T-helper 1 cell treated with Interleukin-12 subunit alpha and Interleukin-12 subunit beta and Interleukin-4 antibody, amounts not matched to agents 30 ng/mL and 1 ng/mL, for 36 hours (primary cell): Measurements from ENCODE around the gene MAPT. TPM values are rescaled to one million over a fixed set of nuclear protein-coding genes. Genes with fewer than 3 reads are reported as not detected.

Source experiments
- intact Hi-C: fragments of 100-400 bp; cut with micrococcal nuclease; formaldehyde crosslinking; loops from one replicate; pipeline ENCODE4 v1.15.1; 2024
- total RNA-seq: library from RNA; stranded (reverse); gene quantifications from 2 replicates; pipeline ENCODE4 v1.2.3, GENCODE V29; 2022

Gene MAPT
- total RNA-seq, 1 donor from 2014 or later = 0.25 TPM

DNA sequence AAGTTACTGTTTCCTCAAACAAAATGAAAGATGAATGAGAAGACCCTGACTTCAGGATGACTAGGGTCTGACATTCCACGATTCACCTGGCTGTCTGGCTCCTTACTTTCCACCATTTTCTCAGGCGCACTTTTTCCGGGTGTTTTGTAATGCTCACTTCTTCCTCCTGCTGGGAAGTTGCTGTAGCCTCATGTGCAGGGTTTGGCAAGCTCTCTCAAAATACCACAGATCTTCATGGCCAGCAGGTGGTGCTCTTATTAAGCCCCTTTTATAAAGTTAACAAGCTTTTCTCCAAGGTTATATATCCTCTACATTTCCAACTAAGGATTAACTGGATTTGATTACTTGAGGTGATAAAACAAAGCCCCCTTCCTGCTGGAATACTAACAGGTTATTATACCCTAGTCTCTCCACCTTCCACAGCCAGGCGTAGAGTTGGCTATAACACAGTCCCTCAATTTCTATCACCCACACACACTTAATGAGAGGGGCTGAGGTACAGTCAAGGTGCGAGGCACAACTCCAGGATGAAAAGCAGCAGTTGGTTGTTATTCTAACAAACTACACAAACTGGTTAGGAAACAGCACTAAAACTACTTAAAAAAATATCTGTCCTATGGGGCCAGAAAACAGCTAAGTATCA is 150.1 kb downstream of the MAPT start:
- intact Hi-C loops = loop anchor here (1.0 kb wide), 3 partner anchors 42 to 169 kb away; no protein-coding TSS in a partner anchor

DNA sequence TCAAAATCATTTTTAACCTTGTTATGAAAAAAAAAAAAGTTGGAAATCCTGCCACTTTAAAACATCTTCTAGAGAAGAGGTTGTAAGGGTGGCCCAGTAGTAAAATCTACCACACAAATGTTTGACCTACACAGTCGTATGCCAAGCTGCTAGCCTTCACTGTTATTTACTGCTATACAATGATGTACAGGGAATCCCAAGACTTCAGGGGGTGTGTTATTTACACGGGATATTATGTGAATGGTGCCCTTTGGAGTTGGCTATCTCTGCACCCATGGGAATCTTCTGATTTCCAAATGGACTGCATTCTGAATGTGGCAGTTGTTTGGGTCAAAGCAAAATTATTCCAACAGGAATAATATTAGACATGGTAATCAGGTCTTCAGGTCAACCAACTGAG is 150.6 kb downstream of the MAPT start:
- intact Hi-C loops = loop anchor here (1.0 kb wide), 3 partner anchors 43 to 168 kb away; no protein-coding TSS in a partner anchor

- intact Hi-C loops = no loop called here
Measured at GRCh38 chr17:46045639-46046038, 151.3 kb downstream of the MAPT start.

GRCh38 chr17:46046957-46047356 is 152.6 kb downstream of the MAPT start:
- intact Hi-C loops = no loop called here

DNA sequence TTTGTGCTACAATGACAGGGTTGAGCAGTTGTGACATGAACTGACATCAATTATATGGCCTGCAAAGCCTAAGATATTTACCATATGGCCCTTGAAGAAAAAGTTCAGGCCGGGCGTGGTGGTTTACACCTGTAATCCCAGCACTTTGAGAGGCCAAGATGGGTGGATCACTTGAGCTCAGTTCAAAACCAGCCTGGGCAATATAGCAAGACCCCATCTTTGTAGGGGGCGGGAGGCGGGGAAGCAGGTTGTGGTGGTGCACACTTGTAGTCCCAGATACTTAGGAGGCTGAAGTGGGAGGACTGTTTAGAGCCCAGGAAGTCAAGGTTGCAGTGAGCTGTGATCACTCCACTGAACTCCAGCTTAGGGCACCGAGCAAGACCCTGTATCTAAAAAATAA is 153.0 kb downstream of the MAPT start:
- intact Hi-C loops = no loop called here

DNA sequence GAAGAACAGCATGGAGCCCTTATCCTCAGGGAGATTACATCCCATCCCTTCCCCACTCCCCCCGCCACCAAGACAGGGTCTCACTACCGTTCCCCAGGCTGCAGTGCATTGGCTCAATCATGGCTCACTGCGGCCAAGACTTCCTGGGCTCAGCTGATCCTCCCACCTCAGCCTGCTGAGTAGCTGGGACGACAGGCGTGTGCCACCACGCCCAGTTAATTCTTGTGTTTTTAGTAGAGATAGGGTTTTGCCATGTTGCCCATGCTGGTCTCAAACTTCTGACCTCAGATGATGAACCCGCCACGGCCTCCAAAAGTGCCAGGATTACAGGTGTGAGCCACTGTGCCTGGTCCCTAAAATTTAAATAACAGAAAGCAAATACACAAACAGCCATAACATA is 153.5 kb downstream of the MAPT start:
- intact Hi-C loops = no loop called here

DNA sequence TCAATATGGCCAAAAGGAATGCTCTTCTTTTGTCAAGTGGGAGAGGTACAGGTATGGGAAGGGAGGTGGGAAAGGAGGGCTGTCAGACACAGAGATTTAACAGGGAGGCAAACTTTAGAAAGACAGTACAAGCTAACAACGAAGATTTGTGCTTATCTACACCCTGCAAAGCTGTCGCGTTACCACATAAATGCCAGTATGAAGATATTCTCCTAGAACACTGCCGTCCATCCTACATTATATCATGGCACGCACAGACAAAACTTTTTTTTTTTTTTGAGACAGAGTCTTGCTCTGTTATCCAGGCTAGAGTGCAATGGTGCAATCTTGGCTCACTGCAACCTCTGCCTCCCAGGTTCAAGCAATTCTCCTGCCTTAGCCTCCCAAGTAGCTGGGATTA is 155.3 kb downstream of the MAPT start:
- intact Hi-C loops = no loop called here

- intact Hi-C loops = no loop called here
Measured at GRCh38 chr17:46053911-46054534, 159.7 kb downstream of the MAPT start.

DNA sequence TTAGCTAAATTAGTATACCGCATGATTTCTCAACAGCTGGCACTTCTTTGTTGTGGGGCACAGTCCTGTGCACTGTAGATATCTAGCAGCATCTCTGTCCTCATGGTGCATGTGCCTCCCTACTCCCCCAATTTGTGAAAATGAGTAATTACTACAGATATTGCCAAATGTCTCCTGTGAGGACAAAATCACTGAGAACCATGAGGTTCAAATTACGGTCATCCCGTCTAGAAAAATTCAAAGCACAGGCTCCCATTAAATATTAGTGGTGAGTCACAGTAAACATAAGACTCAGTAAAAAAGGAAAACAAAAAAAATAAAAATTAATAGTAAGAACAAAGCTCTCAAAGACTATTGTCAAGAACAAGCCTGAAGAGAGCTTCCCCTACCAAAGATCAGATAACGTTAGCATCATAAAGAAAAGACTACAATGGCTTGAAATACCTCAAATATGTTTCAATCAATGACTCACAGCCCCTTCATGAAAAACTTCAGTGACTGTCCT is 162.5 kb downstream of the MAPT start:
- intact Hi-C loops = no loop called here

DNA sequence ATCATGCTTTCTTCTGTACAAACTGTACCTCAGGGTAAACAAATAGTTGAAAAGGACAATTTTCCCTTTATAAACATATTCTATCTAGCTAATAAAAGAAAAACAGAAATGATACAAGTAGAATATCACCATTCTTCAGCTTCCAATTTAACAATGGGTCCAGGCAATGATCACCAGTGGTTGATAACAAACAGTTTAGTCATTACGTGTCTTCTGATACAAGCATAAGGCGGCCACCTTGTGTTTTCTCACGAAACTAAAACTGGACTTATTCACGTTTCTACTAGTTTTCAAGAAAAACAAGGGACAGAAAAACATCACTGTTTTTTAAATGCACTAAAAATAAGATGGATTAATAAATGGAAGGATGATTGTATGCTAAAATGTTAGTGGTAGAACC is 163.0 kb downstream of the MAPT start:
- intact Hi-C loops = no loop called here

DNA sequence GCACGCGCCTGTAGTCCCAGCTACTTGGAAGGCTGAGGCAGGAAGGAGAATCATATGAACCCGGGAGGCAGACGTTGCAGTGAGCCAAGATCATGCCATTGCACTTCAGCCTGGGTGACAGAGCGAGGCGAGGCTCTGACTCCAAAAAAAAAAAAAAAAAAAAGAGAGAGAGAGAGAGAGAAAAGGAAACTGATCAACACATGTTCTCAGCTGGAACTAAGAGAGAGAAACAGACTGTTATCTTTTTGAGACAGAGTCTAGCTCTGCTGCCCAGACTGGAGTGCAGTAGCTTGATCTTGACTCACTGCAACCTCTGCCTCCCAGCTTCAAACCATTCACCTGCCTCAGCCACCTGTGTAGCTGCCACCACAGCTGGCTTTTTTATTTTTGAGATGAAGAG is 165.1 kb downstream of the MAPT start:
- intact Hi-C loops = no loop called here

DNA sequence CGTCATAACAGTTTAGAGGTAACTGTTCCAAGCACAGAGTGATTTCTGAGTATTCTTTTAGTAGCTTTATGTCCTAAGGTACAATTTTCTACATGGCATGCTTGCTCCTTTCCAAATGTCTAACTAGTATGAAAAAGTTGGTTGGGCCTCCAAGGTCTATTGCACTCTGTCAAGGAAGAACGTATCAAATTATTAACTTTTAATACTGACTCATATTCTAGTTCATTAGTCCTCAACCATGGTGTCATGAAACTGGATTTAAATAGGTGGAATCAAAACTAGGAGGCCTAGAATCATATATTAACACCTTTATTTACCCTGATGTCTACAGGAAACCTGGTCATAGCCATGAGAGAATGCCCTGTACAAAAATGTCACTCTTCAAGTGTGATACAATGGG is 166.1 kb downstream of the MAPT start:
- intact Hi-C loops = no loop called here

GRCh38 chr17:46061435-46061834 is 167.1 kb downstream of the MAPT start:
- intact Hi-C loops = no loop called here

GRCh38 chr17:46063241-46063640 is 168.9 kb downstream of the MAPT start:
- intact Hi-C loops = no loop called here

DNA sequence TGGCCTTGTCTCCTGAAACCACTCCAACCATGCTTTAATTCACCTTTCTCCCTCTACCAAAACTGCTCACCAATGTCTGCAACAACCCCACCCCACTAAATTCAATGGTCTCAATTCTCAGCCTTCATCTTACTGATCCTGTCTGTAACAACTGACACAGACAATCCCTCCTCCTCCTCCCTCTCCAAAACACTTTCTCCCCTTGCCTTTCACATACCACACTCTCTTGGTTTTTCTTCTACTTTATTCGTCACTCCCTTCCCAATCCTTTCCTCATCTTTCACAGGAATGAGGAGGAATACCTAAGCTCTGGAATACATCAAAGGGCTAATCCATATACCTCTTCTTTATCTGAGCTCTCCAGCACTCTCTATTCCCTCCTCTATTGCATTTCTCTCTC is 170.1 kb downstream of the MAPT start:
- intact Hi-C loops = no loop called here

- intact Hi-C loops = no loop called here
Measured at GRCh38 chr17:46071796-46072195, 177.4 kb downstream of the MAPT start.

GRCh38 chr17:46072998-46073397 is 178.6 kb downstream of the MAPT start:
- intact Hi-C loops = no loop called here

DNA sequence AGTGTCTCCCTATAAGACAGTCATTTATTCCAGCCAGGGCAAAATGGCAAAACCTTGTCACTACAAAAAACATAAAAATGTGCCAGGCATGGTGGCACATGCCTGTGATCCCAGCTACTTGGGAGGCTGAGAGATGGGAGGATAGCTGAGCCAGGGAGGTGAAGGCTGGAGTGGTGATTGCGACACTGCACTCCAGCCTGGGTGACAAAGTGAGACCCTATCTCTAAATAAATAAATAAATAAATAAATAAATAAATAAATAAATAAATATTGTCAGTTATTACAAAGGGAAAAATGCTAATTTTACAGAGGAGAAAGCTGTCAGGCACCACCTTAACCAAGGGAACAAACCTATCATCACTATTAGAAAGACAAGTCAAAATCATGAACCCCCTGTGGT is 180.2 kb downstream of the MAPT start:
- intact Hi-C loops = no loop called here

Other genes starting within 250 kb of the MAPT start
- not detected in 2 replicates for gene CRHR1, start 110.2 kb upstream of the MAPT start, total RNA-seq
- gene SPPL2C, start 49.7 kb upstream of the MAPT start, total RNA-seq = not detected in 2 replicates
- not detected in 2 replicates for gene STH, start 104.7 kb downstream of the MAPT start, total RNA-seq